ENCODE data around the gene FBXO31. TPM values are rescaled to one million over a fixed set of nuclear protein-coding genes. Genes with fewer than 3 reads are reported as not detected.

FBXO31 gene
- total and polyA plus RNA-seq, 2 experiments from 2014 or later = 19.3 to 31.0 TPM

GRCh38 chr16:87339086-87339723 lies 44.4 kb downstream of the FBXO31 start:
- no peaks in the 10 kb centered on the region for H3K27me3 ChIP-seq (replicated peaks; ENCODE audit: insufficient read depth)
- H3K79me2 ChIP-seq (ENCODE audit: insufficient read depth) = peaks cover 21% of the 10 kb centered on the region
- no peak overlapping the region for H3K27ac ChIP-seq
- H3K4me2 ChIP-seq (ENCODE audit: unreplicated experiment) = no peak overlapping the region
- no peak overlapping the region for H3K9ac ChIP-seq
- H4K20me1 ChIP-seq (ENCODE audit: insufficient read depth) = no peaks in the 10 kb centered on the region
- whole genome bisulfite sequencing, 2 experiments (ENCODE audit: low coverage in 1 of 2, low lambda C conversion rate in 2 of 2, missing lambda C conversion rate in 2 of 2) = 88 to 90% methylated on average over 16 to 17 of the region's 17 CpGs
- H3K9me2 ChIP-seq (ENCODE audit: insufficient read depth) = no peaks in the 10 kb centered on the region
- H3F3A ChIP-seq (ENCODE audit: insufficient read depth) = no peaks in the 10 kb centered on the region
- no peak for DNase-seq
- TF ChIP-seq EZH2 (IDR thresholded peaks at IDR 0.05; ENCODE audit: insufficient read depth, poor library complexity, severe bottlenecking) = no peak
- no peak for TF ChIP-seq EZH2phosphoT487 (IDR thresholded peaks at IDR 0.05; ENCODE audit: insufficient read depth, low read depth)
- no peak overlapping the region for H2AFZ ChIP-seq
- H3K4me1 ChIP-seq (ENCODE audit: insufficient read depth) = no peaks in the 10 kb centered on the region
- no peaks in the 10 kb centered on the region for H3K9me3 ChIP-seq (ENCODE audit: low read depth)
- peaks cover 7% of the 10 kb centered on the region; the same call in 1 of the 2 replicates for H3K36me3 ChIP-seq (ENCODE audit: low read depth)
- no peak overlapping the region for H3K4me3 ChIP-seq
- in situ Hi-C loops (cut with MboI) = no loop called here

- H3K9me3 ChIP-seq (ENCODE audit: low read depth) = no peaks in the 10 kb centered on the region
- no peak overlapping the region for H3K27ac ChIP-seq
- no peak overlapping the region for H2AFZ ChIP-seq
- no peak overlapping the region for H3K4me3 ChIP-seq
- WGBS, 2 experiments (ENCODE audit: low coverage in 1 of 2, low lambda C conversion rate in 2 of 2, missing lambda C conversion rate in 2 of 2) = 90 to 93% methylated on average over 15 to 17 of the region's 18 CpGs
- H3K36me3 ChIP-seq (ENCODE audit: low read depth) = peaks cover 7% of the 10 kb centered on the region; the same call in 1 of the 2 replicates
- no peak overlapping the region for H3K9ac ChIP-seq
- H3K4me1 ChIP-seq (ENCODE audit: insufficient read depth) = no peaks in the 10 kb centered on the region
- no peaks in the 10 kb centered on the region for H3K9me2 ChIP-seq (ENCODE audit: insufficient read depth)
- TF ChIP-seq EZH2phosphoT487 (IDR thresholded peaks at IDR 0.05; ENCODE audit: insufficient read depth, low read depth) (no peak), EZH2 (IDR thresholded peaks at IDR 0.05; ENCODE audit: insufficient read depth, poor library complexity, severe bottlenecking) (no peak)
- no peak overlapping the region for H3K4me2 ChIP-seq (ENCODE audit: unreplicated experiment)
- no peaks in the 10 kb centered on the region for H4K20me1 ChIP-seq (ENCODE audit: insufficient read depth)
- no peaks in the 10 kb centered on the region for H3K27me3 ChIP-seq (replicated peaks; ENCODE audit: insufficient read depth)
- H3K79me2 ChIP-seq (ENCODE audit: insufficient read depth) = peaks cover 21% of the 10 kb centered on the region
- H3F3A ChIP-seq (ENCODE audit: insufficient read depth) = no peaks in the 10 kb centered on the region
- in situ Hi-C loops (cut with MboI) = no loop called here
- DNase-seq = no peak
Observed at GRCh38 chr16:87338155-87338765, 45.3 kb downstream of the FBXO31 start.

- H3F3A ChIP-seq (ENCODE audit: insufficient read depth) = no peaks in the 10 kb centered on the region
- no peaks in the 10 kb centered on the region for H3K27me3 ChIP-seq (replicated peaks; ENCODE audit: insufficient read depth)
- H3K9ac ChIP-seq = no peak overlapping the region
- H3K9me2 ChIP-seq (ENCODE audit: insufficient read depth) = no peaks in the 10 kb centered on the region
- H3K4me1 ChIP-seq (ENCODE audit: insufficient read depth) = no peaks in the 10 kb centered on the region
- no peak overlapping the region for H3K4me2 ChIP-seq (ENCODE audit: unreplicated experiment)
- in situ Hi-C loops (cut with MboI) = no loop called here
- no peak overlapping the region for H3K27ac ChIP-seq
- H3K4me3 ChIP-seq = no peak overlapping the region
- DNase-seq = no peak
- WGBS, 2 experiments (ENCODE audit: low coverage in 1 of 2, low lambda C conversion rate in 2 of 2, missing lambda C conversion rate in 2 of 2) = 83 to 86% methylated on average over 16 of the region's 16 CpGs
- H2AFZ ChIP-seq = no peak overlapping the region
- no peaks in the 10 kb centered on the region for H3K9me3 ChIP-seq (ENCODE audit: low read depth)
- H4K20me1 ChIP-seq (ENCODE audit: insufficient read depth) = no peaks in the 10 kb centered on the region
- H3K36me3 ChIP-seq (ENCODE audit: low read depth) = peaks cover 3% of the 10 kb centered on the region; the same call in 1 of the 2 replicates
- peaks cover 21% of the 10 kb centered on the region for H3K79me2 ChIP-seq (ENCODE audit: insufficient read depth)
- TF ChIP-seq EZH2phosphoT487 (IDR thresholded peaks at IDR 0.05; ENCODE audit: insufficient read depth, low read depth) = no peak
- TF ChIP-seq EZH2 (IDR thresholded peaks at IDR 0.05; ENCODE audit: insufficient read depth, poor library complexity, severe bottlenecking) = no peak
Observed at GRCh38 chr16:87337262-87337771, 46.3 kb downstream of the FBXO31 start.

GRCh38 chr16:87336434-87337240 lies 46.9 kb downstream of the FBXO31 start:
- Histone ChIP-seq H3K36me3 (ENCODE audit: low read depth) (no peaks in the 10 kb centered on the region; the same call in 1 of the 2 replicates), H3K4me1 (ENCODE audit: insufficient read depth) (no peaks in the 10 kb centered on the region), H3K4me2 (ENCODE audit: unreplicated experiment) (no peak overlapping the region), H3F3A (ENCODE audit: insufficient read depth) (no peaks in the 10 kb centered on the region), H3K79me2 (ENCODE audit: insufficient read depth) (peaks cover 21% of the 10 kb centered on the region), H3K27me3 (replicated peaks; ENCODE audit: insufficient read depth) (no peaks in the 10 kb centered on the region), H4K20me1 (ENCODE audit: insufficient read depth) (no peaks in the 10 kb centered on the region), H3K9ac (no peak overlapping the region), H3K9me3 (ENCODE audit: low read depth) (no peaks in the 10 kb centered on the region), H2AFZ (no peak overlapping the region), H3K9me2 (ENCODE audit: insufficient read depth) (no peaks in the 10 kb centered on the region), H3K27ac (no peak overlapping the region), H3K4me3 (no peak overlapping the region)
- no peak for DNase-seq
- 93 to 94% methylated on average over 19 of the region's 19 CpGs for WGBS, 2 experiments (ENCODE audit: low coverage in 1 of 2, low lambda C conversion rate in 2 of 2, missing lambda C conversion rate in 2 of 2)
- TF ChIP-seq EZH2 (IDR thresholded peaks at IDR 0.05; ENCODE audit: insufficient read depth, poor library complexity, severe bottlenecking) (no peak), EZH2phosphoT487 (IDR thresholded peaks at IDR 0.05; ENCODE audit: insufficient read depth, low read depth) (no peak)
- in situ Hi-C loops (cut with MboI) = no loop called here
